Fibroblast of pulmonary artery (primary cell): Measurements from ENCODE around the gene STRADA.

Experiments
- DNase-seq: peaks from one replicate; pipeline ENCODE4 v3.0.0-alpha.2; 2010; ENCODE audit warnings: low read depth
- H3K4me3 ChIP-seq: replicated peaks from 2 replicates; pipeline ENCODE4 v1.5.1; 2011; ENCODE audit warnings: low read depth, mild to moderate bottlenecking, control low read depth, low read length, moderate library complexity
- CTCF ChIP-seq: IDR thresholded peaks from 2 replicates; pipeline ENCODE4 v1.5.1; 2011; ENCODE audit warnings: mild to moderate bottlenecking, control low read depth, low read length, inconsistent platforms; ENCODE audit errors: missing control alignments

STRADA gene

GRCh38 chr17:63693411-63694113, 48.0 kb downstream of the STRADA start:
- no peak for DNase-seq
- H3K4me3 ChIP-seq, result no peak overlapping the region
- no peak for TF ChIP-seq CTCF

GRCh38 chr17:63692195-63692816, 49.3 kb downstream of the STRADA start:
- DNase-seq, result no peak
- no peak overlapping the region for H3K4me3 ChIP-seq
- TF ChIP-seq CTCF, result no peak

- no peak overlapping the region for H3K4me3 ChIP-seq
- DNase-seq, result no peak
- TF ChIP-seq CTCF, result no peak
These were observed 52.1 kb downstream of the STRADA start for GRCh38 chr17:63689479-63689878.

GRCh38 chr17:63688396-63689020, 53.1 kb downstream of the STRADA start:
- no peak for DNase-seq
- H3K4me3 ChIP-seq, result no peak overlapping the region
- TF ChIP-seq CTCF, result no peak

GRCh38 chr17:63686138-63686685, 55.4 kb downstream of the STRADA start:
- no peak for TF ChIP-seq CTCF
- H3K4me3 ChIP-seq, result no peak overlapping the region
- DNase-seq, result no peak

- no peak for DNase-seq
- TF ChIP-seq CTCF, result no peak
- no peak overlapping the region for H3K4me3 ChIP-seq
These were observed 56.0 kb downstream of the STRADA start for GRCh38 chr17:63685578-63685977.
